IPS-20b (cell line): ENCODE results near the gene ATP13A2.
A peak's percentile ranks its signal among the peaks of the same experiment; 100 is the strongest.

ENCODE experiments used
- H3K27ac ChIP-seq: one replicate; pipeline ENCODE4 v1.5.1; 2013; ENCODE audit warnings: low read length
- H3K27me3 ChIP-seq: 2 replicates; pipeline ENCODE4 v1.6.1; 2013; ENCODE audit warnings: mild to moderate bottlenecking, low read length, inconsistent platforms; ENCODE audit not compliant: insufficient read depth
- H3K36me3 ChIP-seq: 2 replicates; pipeline ENCODE4 v1.6.1; 2013; ENCODE audit warnings: low read depth, mild to moderate bottlenecking, inconsistent platforms, low read length, moderate library complexity; ENCODE audit not compliant: insufficient read depth
- H3K4me1 ChIP-seq: 2 replicates; pipeline ENCODE4 v1.6.1; 2013; ENCODE audit warnings: mild to moderate bottlenecking, control low read depth, inconsistent platforms, low read length, moderate library complexity; ENCODE audit not compliant: insufficient read depth
- H3K4me3 ChIP-seq: 2 replicates; pipeline ENCODE4 v1.5.1; 2013; ENCODE audit warnings: mild to moderate bottlenecking, low read length, inconsistent platforms
- H3K9ac ChIP-seq: 2 replicates; pipeline ENCODE4 v1.6.1; 2013; ENCODE audit warnings: low read depth, mild to moderate bottlenecking, inconsistent platforms, low read length, moderate library complexity
- H3K9me3 ChIP-seq: 2 replicates; pipeline ENCODE4 v1.6.1; 2013; ENCODE audit warnings: mild to moderate bottlenecking, low read depth, low read length, inconsistent platforms; ENCODE audit not compliant: insufficient read depth

Gene ATP13A2

GRCh38 chr1:17011439-17012307, at the start of gene ATP13A2:
Gene ATP13A2, minus strand, starts transcription at chr1:17011928. Its CDS starts 190 bp downstream, at chr1:17011738.
- Histone ChIP-seq H3K36me3 (no peaks in the 10 kb centered on the region), H3K9me3 (no peaks in the 10 kb centered on the region), H3K4me1 (peaks cover 37% of the 10 kb centered on the region), H3K27ac (no peak within 1 kb of the TSS), H3K4me3 (peak within 1 kb of the TSS; percentile 79), H3K9ac (peak within 1 kb of the TSS; percentile 29; the same call in 1 of the 2 replicates), H3K27me3 (0 out of 2 replicates have a peak, but pooled peaks cover 5% of the 10 kb centered on the region)

DNA sequence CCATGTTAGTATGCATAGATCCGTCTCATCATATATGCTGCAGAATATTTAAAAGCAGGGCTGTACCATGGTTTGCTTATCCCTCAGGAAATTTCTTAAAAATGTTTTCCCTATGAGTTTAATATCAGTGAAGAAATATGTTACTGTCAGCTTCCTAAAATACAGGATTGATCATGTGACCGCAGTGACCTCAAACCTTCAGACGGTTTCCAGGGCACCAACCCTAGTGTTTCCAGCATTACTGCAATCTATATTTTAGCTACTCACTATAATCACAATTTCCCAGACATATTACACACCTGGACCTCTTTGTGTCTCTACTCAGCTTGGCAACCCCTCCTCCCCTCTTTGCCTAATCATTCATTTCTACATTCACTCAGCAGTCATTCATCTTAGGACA, 49.8 kb upstream of the ATP13A2 start:
- no peaks in the 10 kb centered on the region for H3K36me3 ChIP-seq
- peaks cover 10% of the 10 kb centered on the region; the same call in 1 of the 2 replicates for H3K4me1 ChIP-seq
- H3K27ac ChIP-seq: no peak overlapping the region
- H3K4me3 ChIP-seq: no peak overlapping the region
- no peak overlapping the region for H3K9ac ChIP-seq
- H3K27me3 ChIP-seq: no peaks in the 10 kb centered on the region
- peaks cover 11% of the 10 kb centered on the region; the same call in 1 of the 2 replicates for H3K9me3 ChIP-seq

DNA sequence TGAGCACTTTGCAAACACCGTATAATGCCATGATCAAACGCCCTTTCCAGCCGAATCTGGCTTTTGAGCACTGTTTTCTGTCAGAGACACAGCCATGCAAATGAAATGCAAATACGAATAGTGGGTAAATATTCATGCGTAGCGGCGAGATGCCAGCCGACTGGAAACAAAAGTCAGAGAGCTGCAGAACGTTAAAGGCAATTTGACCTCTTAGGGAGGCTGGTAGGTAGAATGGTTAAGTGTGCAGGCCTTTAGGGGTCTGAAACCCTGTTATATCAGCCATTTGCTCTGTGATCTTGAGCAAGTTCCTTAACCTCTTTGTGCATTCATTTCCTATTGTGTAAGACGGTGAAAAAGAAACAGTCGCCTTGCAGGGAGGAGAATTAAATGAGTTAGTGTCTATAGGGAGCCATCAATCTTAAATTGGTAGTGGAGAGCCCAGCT, 48.6 kb upstream of the ATP13A2 start:
- Histone ChIP-seq H3K9me3 (peaks cover 7% of the 10 kb centered on the region; the same call in 1 of the 2 replicates), H3K9ac (no peak overlapping the region), H3K4me1 (peaks cover 10% of the 10 kb centered on the region; the same call in 1 of the 2 replicates), H3K36me3 (no peaks in the 10 kb centered on the region), H3K27ac (no peak overlapping the region), H3K27me3 (no peaks in the 10 kb centered on the region), H3K4me3 (no peak overlapping the region)

GRCh38 chr1:17059391-17060305, 47.9 kb upstream of the ATP13A2 start:
- H3K4me3 ChIP-seq: no peak overlapping the region
- no peak overlapping the region for H3K9ac ChIP-seq
- H3K9me3 ChIP-seq: peaks cover under 1% of the 10 kb centered on the region; the same call in 1 of the 2 replicates
- peaks cover 10% of the 10 kb centered on the region; the same call in 1 of the 2 replicates for H3K4me1 ChIP-seq
- no peaks in the 10 kb centered on the region for H3K27me3 ChIP-seq
- H3K36me3 ChIP-seq: no peaks in the 10 kb centered on the region
- H3K27ac ChIP-seq: no peak overlapping the region

DNA sequence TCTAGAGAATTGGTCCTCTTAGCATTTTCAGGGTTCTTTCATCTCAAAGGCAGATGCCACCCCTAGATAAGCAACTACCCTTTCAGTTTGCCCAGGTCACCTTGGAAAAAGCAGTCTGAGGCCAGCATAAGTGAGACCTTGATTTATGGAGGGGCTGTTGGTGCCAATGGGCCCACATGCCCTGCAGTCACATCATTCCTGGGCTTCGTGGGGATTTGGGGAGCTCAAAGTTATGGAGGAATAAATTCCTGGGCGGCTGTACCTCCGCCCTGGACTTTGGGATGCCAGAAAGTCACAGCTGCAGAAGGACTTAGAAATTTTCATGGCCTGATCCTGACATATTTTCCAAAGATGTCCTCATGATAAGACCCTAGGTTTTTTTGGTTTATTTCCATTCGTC, 44.8 kb upstream of the ATP13A2 start:
- Histone ChIP-seq H3K36me3 (peaks cover under 1% of the 10 kb centered on the region; the same call in 1 of the 2 replicates), H3K4me3 (no peak overlapping the region), H3K9ac (no peak overlapping the region), H3K27me3 (no peaks in the 10 kb centered on the region), H3K27ac (no peak overlapping the region), H3K4me1 (peaks cover 10% of the 10 kb centered on the region; the same call in 1 of the 2 replicates), H3K9me3 (no peaks in the 10 kb centered on the region)

DNA sequence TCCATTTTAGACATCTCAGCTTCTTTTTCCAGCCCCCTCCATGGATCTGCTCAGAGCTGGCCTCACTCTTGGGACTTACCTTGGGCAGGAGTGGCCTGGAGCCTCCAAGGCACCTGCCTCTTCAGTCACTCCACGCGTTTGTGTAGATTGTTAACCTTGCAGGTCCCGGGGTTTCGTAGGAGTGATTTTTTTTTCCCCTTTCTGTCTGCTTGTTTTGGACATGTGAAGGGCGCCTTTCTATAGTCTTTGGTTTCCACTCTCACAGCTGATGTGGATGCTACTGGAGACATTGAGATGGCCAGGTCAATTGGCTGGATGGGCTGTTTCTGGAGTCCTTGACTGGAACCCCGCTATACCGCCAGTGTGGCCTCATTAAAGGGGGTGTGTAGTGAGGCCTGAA, 44.1 kb upstream of the ATP13A2 start:
- no peak overlapping the region for H3K4me3 ChIP-seq
- no peaks in the 10 kb centered on the region for H3K9me3 ChIP-seq
- H3K27ac ChIP-seq: no peak overlapping the region
- no peak overlapping the region for H3K9ac ChIP-seq
- H3K4me1 ChIP-seq: peaks cover 10% of the 10 kb centered on the region; the same call in 1 of the 2 replicates
- no peaks in the 10 kb centered on the region for H3K27me3 ChIP-seq
- H3K36me3 ChIP-seq: peaks cover 8% of the 10 kb centered on the region; the same call in 1 of the 2 replicates

- Histone ChIP-seq H3K9me3 (no peaks in the 10 kb centered on the region), H3K27me3 (no peaks in the 10 kb centered on the region), H3K27ac (peak within 1 kb of the TSS; percentile 68), H3K4me1 (no peaks in the 10 kb centered on the region), H3K4me3 (peak within 1 kb of the TSS; percentile 94), H3K9ac (peak within 1 kb of the TSS; percentile 90), H3K36me3 (peaks cover 27% of the 10 kb centered on the region)
Observed at GRCh38 chr1:17053685-17054410, 42.1 kb upstream of the ATP13A2 start, which contains the start of gene SDHB. Gene SDHB, minus strand, starts transcription at chr1:17054032. Its CDS starts 13 bp downstream, at chr1:17054019.

DNA sequence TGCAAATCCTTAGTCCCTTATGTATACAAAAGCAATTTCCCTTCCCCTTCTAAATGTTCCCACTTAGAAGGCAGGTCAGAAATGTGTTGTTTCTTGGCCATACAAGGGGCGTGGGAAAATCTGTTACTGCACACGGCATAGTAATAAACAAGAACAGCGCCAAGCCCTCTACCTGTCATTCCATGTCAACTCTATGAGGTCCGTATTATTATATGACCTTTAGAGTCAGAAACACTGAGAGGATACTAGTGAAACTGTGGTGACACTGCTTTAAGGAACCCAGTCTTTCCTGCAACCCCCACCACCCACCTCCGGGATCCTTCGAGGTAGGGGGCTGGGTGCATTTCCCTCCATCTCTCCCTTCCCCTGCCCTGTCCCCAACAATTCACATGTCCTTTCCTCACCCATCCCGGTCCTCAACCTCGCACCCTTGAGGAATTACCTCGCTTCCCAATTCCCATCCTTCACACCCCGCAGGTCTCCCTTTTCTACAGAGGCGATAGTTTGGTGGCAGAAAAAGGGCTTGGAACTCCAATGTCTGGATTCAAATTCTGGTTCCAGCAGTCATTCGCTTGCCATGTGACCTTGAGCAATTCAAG, 41.5 kb upstream of the ATP13A2 start:
- Histone ChIP-seq H3K9me3 (no peaks in the 10 kb centered on the region), H3K9ac (peak overlapping the region; percentile 90; the same call in 1 of the 2 replicates), H3K4me1 (no peaks in the 10 kb centered on the region), H3K4me3 (peak overlapping the region; percentile 94), H3K27me3 (no peaks in the 10 kb centered on the region), H3K27ac (peak overlapping the region; percentile 68), H3K36me3 (peaks cover 27% of the 10 kb centered on the region)

GRCh38 chr1:17052641-17053040, 40.9 kb upstream of the ATP13A2 start:
- Histone ChIP-seq H3K27me3 (no peaks in the 10 kb centered on the region), H3K4me3 (peak overlapping the region; percentile 94), H3K27ac (no peak overlapping the region), H3K9ac (peak overlapping the region; percentile 90; the same call in 1 of the 2 replicates), H3K4me1 (no peaks in the 10 kb centered on the region), H3K36me3 (peaks cover 27% of the 10 kb centered on the region), H3K9me3 (no peaks in the 10 kb centered on the region)

GRCh38 chr1:17052038-17052437, 40.3 kb upstream of the ATP13A2 start:
- H3K9ac ChIP-seq: no peak overlapping the region
- no peak overlapping the region for H3K27ac ChIP-seq
- no peaks in the 10 kb centered on the region for H3K4me1 ChIP-seq
- no peaks in the 10 kb centered on the region for H3K9me3 ChIP-seq
- H3K27me3 ChIP-seq: no peaks in the 10 kb centered on the region
- no peak overlapping the region for H3K4me3 ChIP-seq
- peaks cover 27% of the 10 kb centered on the region for H3K36me3 ChIP-seq
